MM.1S (cell line): Measurements from ENCODE around the gene PXDC1.

Experiments used
- DNase-seq: peaks from one replicate; pipeline ENCODE4 v3.0.0-alpha.2; 2015
- H2AFZ ChIP-seq: fragments of 300-600 bp; sonication (generic); 2 replicates; pipeline ENCODE4 v1.6.0; 2016; ENCODE audit warnings: antibody characterized with exemption, low read length
- H3F3A ChIP-seq: fragments of 300-600 bp; sonication (generic); 2 replicates; pipeline ENCODE4 v1.6.1; 2016; ENCODE audit warnings: mild to moderate bottlenecking, antibody characterized with exemption, low read length, moderate library complexity, mixed read lengths; ENCODE audit not compliant: insufficient read depth
- H3K27ac ChIP-seq: fragments of 300-600 bp; sonication (generic); 2 replicates; pipeline ENCODE4 v1.5.1; 2016; ENCODE audit warnings: mild to moderate bottlenecking, low read length
- H3K27me3 ChIP-seq: fragments of 300-600 bp; sonication (generic); replicated peaks from 2 replicates; pipeline ENCODE4 v1.6.0; 2016; ENCODE audit warnings: low read length; ENCODE audit not compliant: insufficient read depth
- H3K36me3 ChIP-seq: fragments of 300-600 bp; sonication (generic); replicated peaks from 2 replicates; pipeline ENCODE4 v1.6.1; 2016; ENCODE audit warnings: mild to moderate bottlenecking, low read length, mixed read lengths; ENCODE audit not compliant: insufficient read depth
- H3K4me1 ChIP-seq: fragments of 300-600 bp; sonication (generic); 2 replicates; pipeline ENCODE4 v1.6.1; 2016; ENCODE audit warnings: low read length, mixed read lengths
- H3K4me2 ChIP-seq: fragments of 300-600 bp; sonication (generic); 2 replicates; pipeline ENCODE4 v1.6.0; 2016; ENCODE audit warnings: low read depth, low read length
- H3K4me3 ChIP-seq: fragments of 300-600 bp; sonication (generic); 2 replicates; pipeline ENCODE4 v1.5.1; 2016; ENCODE audit warnings: low read length, mixed read lengths
- H3K79me2 ChIP-seq: fragments of 300-600 bp; sonication (generic); 2 replicates; pipeline ENCODE4 v1.6.1; 2016; ENCODE audit warnings: mixed run types, low read length, mixed read lengths
- H3K9ac ChIP-seq: fragments of 300-600 bp; sonication (generic); 2 replicates; pipeline ENCODE4 v1.6.1; 2016; ENCODE audit warnings: low read length, mixed read lengths
- H3K9me2 ChIP-seq: fragments of 300-600 bp; sonication (generic); replicated peaks from 2 replicates; pipeline ENCODE4 v1.6.1; 2016; ENCODE audit warnings: mild to moderate bottlenecking, low read length, mixed read lengths; ENCODE audit not compliant: insufficient read depth
- H3K9me3 ChIP-seq: fragments of 300-600 bp; sonication (generic); replicated peaks from 2 replicates; pipeline ENCODE4 v1.6.1; 2016; ENCODE audit warnings: mild to moderate bottlenecking, low read length, mixed read lengths; ENCODE audit not compliant: insufficient read depth
- H4K20me1 ChIP-seq: fragments of 300-600 bp; sonication (generic); 2 replicates; pipeline ENCODE4 v1.6.1; 2016; ENCODE audit warnings: mild to moderate bottlenecking, low read length, moderate library complexity, mixed read lengths; ENCODE audit not compliant: insufficient read depth
- CTCF ChIP-seq: fragments of 300-600 bp; sonication (generic); IDR thresholded peaks from 2 replicates; pipeline ENCODE4 v1.5.1; 2016; ENCODE audit warnings: antibody characterized with exemption, low read length, mixed read lengths
- EZH2 ChIP-seq: fragments of 300-600 bp; sonication (generic); optimal IDR thresholded peaks from 2 replicates; pipeline ENCODE3; 2017; ENCODE audit warnings: low read depth, mild to moderate bottlenecking, antibody characterized with exemption, low read length, mixed read lengths
- EZH2phosphoT487 ChIP-seq: fragments of 300-600 bp; sonication (generic); IDR thresholded peaks from 2 replicates; pipeline ENCODE4 v1.6.1; 2018; ENCODE audit warnings: antibody characterized with exemption, low read length

PXDC1 gene

DNA sequence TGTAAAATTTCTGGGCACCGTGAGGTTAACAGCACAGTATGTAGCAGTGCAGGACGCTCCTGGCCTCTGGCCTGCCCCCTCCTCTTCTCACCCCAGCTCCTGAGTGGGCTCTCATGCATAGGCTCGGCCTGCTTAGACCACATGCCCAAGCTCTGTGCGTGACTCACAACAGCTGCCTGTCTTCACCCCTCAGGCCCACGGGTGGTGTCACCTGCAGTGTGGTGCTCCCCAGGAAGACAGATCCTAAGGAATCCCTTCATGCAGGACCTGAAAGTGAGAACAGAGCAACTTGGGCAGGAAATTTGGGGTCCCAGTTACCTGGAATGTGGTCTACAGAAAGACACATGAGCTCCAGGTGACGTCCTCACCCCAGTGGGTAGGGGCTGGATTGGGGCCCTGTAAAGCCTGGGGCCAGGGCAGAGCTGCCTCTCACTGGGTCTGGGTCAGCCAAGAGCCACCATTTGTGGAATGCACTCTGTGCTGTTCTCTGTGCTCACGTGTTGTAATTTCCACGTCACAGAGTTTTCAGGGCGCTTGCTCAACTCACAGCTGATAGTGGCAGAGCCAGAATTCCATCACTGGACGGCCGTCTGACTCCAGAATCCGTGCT lies 37.0 kb upstream of the PXDC1 start:
- H2AFZ ChIP-seq: no peak overlapping the region

GRCh38 chr6:3786141-3786540 lies 34.6 kb upstream of the PXDC1 start:
- no peak for TF ChIP-seq EZH2
- TF ChIP-seq EZH2phosphoT487: no peak
- no peak for TF ChIP-seq CTCF
- Histone ChIP-seq H3K79me2 (no peaks in the 10 kb centered on the region), H3K4me3 (no peak overlapping the region), H3K27ac (no peak overlapping the region), H3K9me2 (no peaks in the 10 kb centered on the region), H3K9ac (no peak overlapping the region), H3K4me1 (no peaks in the 10 kb centered on the region), H3K36me3 (no peaks in the 10 kb centered on the region), H2AFZ (no peak overlapping the region), H3K4me2 (no peak overlapping the region), H3K27me3 (no peaks in the 10 kb centered on the region), H3F3A (no peaks in the 10 kb centered on the region), H3K9me3 (no peaks in the 10 kb centered on the region), H4K20me1 (no peaks in the 10 kb centered on the region)
- DNase-seq: no peak

More for the DNA sequence above, 37.0 kb upstream of the PXDC1 start:
- no peaks in the 10 kb centered on the region for H3K36me3 ChIP-seq
- no peak overlapping the region for H3K27ac ChIP-seq
- H3F3A ChIP-seq: peaks cover under 1% of the 10 kb centered on the region; the same call in 1 of the 2 replicates
- no peak overlapping the region for H3K4me3 ChIP-seq
- H3K9ac ChIP-seq: no peak overlapping the region
- no peaks in the 10 kb centered on the region for H3K27me3 ChIP-seq
- H3K4me1 ChIP-seq: peaks cover 5% of the 10 kb centered on the region
- no peaks in the 10 kb centered on the region for H4K20me1 ChIP-seq
- H3K79me2 ChIP-seq: no peaks in the 10 kb centered on the region
- H3K9me3 ChIP-seq: no peaks in the 10 kb centered on the region
- no peaks in the 10 kb centered on the region for H3K9me2 ChIP-seq
- H3K4me2 ChIP-seq: no peak overlapping the region
- TF ChIP-seq CTCF: no peak
- no peak for DNase-seq

GRCh38 chr6:3785745-3786098 lies 34.2 kb upstream of the PXDC1 start:
- no peaks in the 10 kb centered on the region for H3K4me1 ChIP-seq
- no peak overlapping the region for H3K4me3 ChIP-seq
- no peak overlapping the region for H3K4me2 ChIP-seq
- no peaks in the 10 kb centered on the region for H3K27me3 ChIP-seq
- no peaks in the 10 kb centered on the region for H3K79me2 ChIP-seq
- no peak overlapping the region for H3K27ac ChIP-seq
- H3K9me2 ChIP-seq: no peaks in the 10 kb centered on the region
- no peak for DNase-seq
- H3K36me3 ChIP-seq: no peaks in the 10 kb centered on the region
- H3K9me3 ChIP-seq: no peaks in the 10 kb centered on the region
- H2AFZ ChIP-seq: no peak overlapping the region
- H3K9ac ChIP-seq: no peak overlapping the region
- TF ChIP-seq EZH2 (no peak), CTCF (no peak), EZH2phosphoT487 (no peak)
- no peaks in the 10 kb centered on the region for H4K20me1 ChIP-seq
- H3F3A ChIP-seq: no peaks in the 10 kb centered on the region
